Osteoblast (primary cell): ENCODE results near the gene NUTM2E. TPM values are rescaled to one million over a fixed set of nuclear protein-coding genes. Genes with fewer than 3 reads are reported as not detected.

Source experiments
- total RNA-seq: library from RNA; depleted of rRNA; stranded (reverse); fragments of >200 nt; gene quantifications from 2 replicates; pipeline ENCODE4 v1.2.3, GENCODE V29; 2012

Gene NUTM2E
- total RNA-seq, 1 donor: not detected

Other genes starting within 250 kb of the NUTM2E start
- gene SFTPA1, start 215.8 kb upstream of the NUTM2E start, total RNA-seq: not detected in 2 replicates
- 0.72 and 0.88 TPM in 2 replicates for gene NUTM2B, start 123.5 kb upstream of the NUTM2E start, total RNA-seq
- 0.36 TPM in 1 of 2 replicates, not detected in the other for gene SFTPD, start 122.4 kb downstream of the NUTM2E start, total RNA-seq